HepG2 (cell line): ENCODE results near the gene HSF4. TPM values are rescaled to one million over a fixed set of nuclear protein-coding genes. Genes with fewer than 3 reads are reported as not detected.

ENCODE experiments used
- CHCHD3 ChIP-seq: sonication (generic); formaldehyde crosslinking; IDR thresholded peaks from 2 replicates; pipeline ENCODE4 v1.8.0; 2022; ENCODE audit warnings: mild to moderate bottlenecking, missing genetic modification reagents, moderate library complexity
- E2F1 ChIP-seq: sonication (generic); formaldehyde crosslinking; IDR thresholded peaks from 2 replicates; pipeline ENCODE4 v1.5.0; 2020; ENCODE audit warnings: missing genetic modification reagents
- HNRNPLL ChIP-seq: fragments of 200-400 bp; formaldehyde crosslinking; IDR thresholded peaks from 2 replicates; pipeline ENCODE4 v1.6.1; 2017; ENCODE audit warnings: mild to moderate bottlenecking, low read depth, low read length; ENCODE audit not compliant: poor library complexity, severe bottlenecking
- IKZF5 ChIP-seq: IDR thresholded peaks from 2 replicates; pipeline ENCODE4 v1.6.1; 2018; ENCODE audit warnings: missing genetic modification reagents, mild to moderate bottlenecking, missing compliant biosample characterization
- KLF9 ChIP-seq: IDR thresholded peaks from 2 replicates; pipeline ENCODE4 v1.6.1; 2016; ENCODE audit warnings: low read depth
- LCORL ChIP-seq, 2 experiments: fragments of 450-650 bp in 1 of 2; sonication (generic) in 1 of 2; formaldehyde crosslinking in 1 of 2; IDR thresholded peaks; 2 replicates each; pipeline versions ENCODE4 v1.5.0 to v1.6.1; 2017 to 2020; ENCODE audit warnings: antibody characterized with exemption in 1 of 2, missing genetic modification reagents in 1 of 2
- MBNL3 ChIP-seq: fragments of 250-450 bp; sonication (Bioruptor Pico); conservative IDR thresholded peaks from 2 replicates; pipeline ENCODE4 v1.8.0; 2022; ENCODE audit warnings: mild to moderate bottlenecking, inconsistent platforms
- NCOA1 ChIP-seq: sonication (generic); formaldehyde crosslinking; IDR thresholded peaks from 2 replicates; pipeline ENCODE4 v1.9.0; 2021; ENCODE audit warnings: missing genetic modification reagents
- NCOA5 ChIP-seq: sonication (generic); formaldehyde crosslinking; IDR thresholded peaks from 2 replicates; pipeline ENCODE4 v1.4.0; 2020; ENCODE audit warnings: missing genetic modification reagents
- SALL2 ChIP-seq: sonication (generic); formaldehyde crosslinking; IDR thresholded peaks from 2 replicates; pipeline ENCODE4 v1.8.1; 2023; ENCODE audit warnings: mild to moderate bottlenecking, missing genetic modification reagents, inconsistent platforms
- TFE3 ChIP-seq: IDR thresholded peaks from 2 replicates; pipeline ENCODE4 v1.6.1; 2016
- THAP7 ChIP-seq: sonication (generic); formaldehyde crosslinking; IDR thresholded peaks from 2 replicates; pipeline ENCODE4 v1.8.1; 2023; ENCODE audit warnings: mild to moderate bottlenecking, missing genetic modification reagents
- ZNF256 ChIP-seq: sonication (generic); formaldehyde crosslinking; conservative IDR thresholded peaks from 2 replicates; pipeline ENCODE4 v1.4.0; 2020; ENCODE audit warnings: missing genetic modification reagents
- ZNF512B ChIP-seq: sonication (generic); formaldehyde crosslinking; IDR thresholded peaks from 2 replicates; pipeline ENCODE4 v1.5.1; 2020; ENCODE audit warnings: missing genetic modification reagents, mild to moderate bottlenecking, borderline replicate concordance
- ZNF770 ChIP-seq: sonication (generic); formaldehyde crosslinking; IDR thresholded peaks from 2 replicates; pipeline ENCODE4 v1.5.0; 2020; ENCODE audit warnings: mild to moderate bottlenecking, missing genetic modification reagents
- ZNF780A ChIP-seq: sonication (generic); formaldehyde crosslinking; IDR thresholded peaks from 2 replicates; pipeline ENCODE4 v1.8.0; 2022; ENCODE audit warnings: mild to moderate bottlenecking, missing genetic modification reagents, moderate library complexity
- polyA plus RNA-seq, 8 experiments: library from polyadenylated mRNA; depleted of rRNA in 3 of 8; stranded (reverse) in 7 of 8; unstranded in 1 of 8; fragments of >200 nt; fragmentation: Illumina TruSeq in 4 of 8; extraction: Trizol in 4 of 8; gene quantifications; 2 replicates each; pipeline versions ENCODE4 v1.2.1 to v1.2.3, GENCODE V29; 2011 to 2016; ENCODE audit warnings: low read depth in 4 of 8, missing spikeins in 1 of 8, mixed read lengths in 1 of 8; ENCODE audit not compliant: insufficient read depth in 1 of 8
- total RNA-seq, 5 experiments: library from RNA; depleted of rRNA; stranded (reverse); fragments of >200 nt; fragmentation: Illumina TruSeq; extraction: Trizol; gene quantifications; 2 replicates each; pipeline ENCODE4 v1.2.3, GENCODE V29; 2016; ENCODE audit warnings: low read depth in 1 of 5

The HSF4 gene
- total and polyA plus RNA-seq, 2 of the 13 experiments (the other 11 are each of a cell fraction or from before 2014, with no cell fraction given), result 3.5 to 16.9 TPM

- TF ChIP-seq TFE3 (CRISPR knock-in tag) (no peak), KLF9 (CRISPR knock-in tag) (no peak), NCOA5 (CRISPR knock-in tag) (no peak), HNRNPLL (peak; percentile 96), E2F1 (CRISPR knock-in tag) (no peak), SALL2 (CRISPR knock-in tag) (0 out of 2 replicates have a peak, but pooled peaks have one; percentile 48), THAP7 (CRISPR knock-in tag) (no peak; the same call in 1 of the 2 replicates), ZNF780A (CRISPR knock-in tag) (no peak), ZNF512B (CRISPR knock-in tag) (no peak), ZNF770 (CRISPR knock-in tag) (no peak), NCOA1 (CRISPR knock-in tag) (no peak), IKZF5 (CRISPR knock-in tag) (0 out of 2 replicates have a peak, but pooled peaks have one; percentile 18), CHCHD3 (CRISPR knock-in tag) (peak; percentile 88), ZNF256 (no peak), MBNL3 (CRISPR knock-in tag) (no peak), LCORL (IDR thresholded peaks at IDR 0.05) (no peak), LCORL (CRISPR knock-in tag; IDR thresholded peaks at IDR 0.05) (peak; percentile 84; the same call in 1 of the 2 replicates)
Observed at GRCh38 chr16:67177743-67178699, 13.5 kb downstream of the HSF4 start (continued).
